H9 (cell line): ENCODE measurements around the gene CLEC18C. TPM values are rescaled to one million over a fixed set of nuclear protein-coding genes. Genes with fewer than 3 reads are reported as not detected.
"Not testable (repeated sequence)": the region's sequence is repeated elsewhere in the genome, so short reads cannot be mapped to it uniquely, and the experiment has no call there.

Experiments used
- DNase-seq: peaks from one replicate; pipeline ENCODE4 v3.0.0-alpha.2; 2017
- H2AFZ ChIP-seq: one replicate; pipeline ENCODE4 v1.6.1; 2013; ENCODE audit warnings: mild to moderate bottlenecking, low read length, control low read depth, moderate library complexity
- H2AK5ac ChIP-seq: 2 replicates; pipeline ENCODE4 v1.6.1; 2013; ENCODE audit warnings: low read length, control low read depth, mixed read lengths; ENCODE audit not compliant: insufficient read length
- H2BK120ac ChIP-seq: one replicate; pipeline ENCODE4 v1.6.1; 2013; ENCODE audit warnings: low read depth, mild to moderate bottlenecking, low read length, control low read depth, inconsistent platforms; ENCODE audit not compliant: poor library complexity, severe bottlenecking
- H2BK12ac ChIP-seq: 2 replicates; pipeline ENCODE4 v1.6.1; 2013; ENCODE audit warnings: low read length, control low read depth, mixed read lengths, low read depth; ENCODE audit not compliant: insufficient read length
- H2BK15ac ChIP-seq: 2 replicates; pipeline ENCODE4 v1.6.1; 2013; ENCODE audit warnings: low read depth, low read length, control low read depth
- H2BK20ac ChIP-seq: one replicate; pipeline ENCODE4 v1.6.1; 2013; ENCODE audit warnings: low read depth, mild to moderate bottlenecking, low read length, control low read depth, inconsistent platforms; ENCODE audit not compliant: poor library complexity, severe bottlenecking
- H2BK5ac ChIP-seq: 2 replicates; pipeline ENCODE4 v1.6.1; 2013; ENCODE audit warnings: low read length, control low read depth, mixed read lengths; ENCODE audit not compliant: insufficient read length
- H3K14ac ChIP-seq: 2 replicates; pipeline ENCODE4 v1.6.1; 2013; ENCODE audit warnings: low read length, control low read depth; ENCODE audit not compliant: insufficient read depth
- H3K18ac ChIP-seq: 2 replicates; pipeline ENCODE4 v1.6.1; 2013; ENCODE audit warnings: low read depth, mild to moderate bottlenecking, mixed read lengths, low read length, control low read depth; ENCODE audit not compliant: insufficient read length
- H3K23ac ChIP-seq: 2 replicates; pipeline ENCODE4 v1.6.1; 2013; ENCODE audit warnings: low read length, control low read depth, mixed read lengths, low read depth; ENCODE audit not compliant: insufficient read length
- H3K23me2 ChIP-seq: 2 replicates; pipeline ENCODE4 v1.6.1; 2013; ENCODE audit warnings: low read depth, mild to moderate bottlenecking, mixed read lengths, low read length, control low read depth; ENCODE audit not compliant: insufficient read length, poor library complexity, severe bottlenecking
- H3K27ac ChIP-seq: 2 replicates; pipeline ENCODE4 v1.5.1; 2013; ENCODE audit warnings: low read length, control low read depth, mixed read lengths, low read depth; ENCODE audit not compliant: insufficient read length
- H3K27me3 ChIP-seq: 2 replicates; pipeline ENCODE4 v1.6.1; 2013; ENCODE audit warnings: low read length, control low read depth, inconsistent platforms; ENCODE audit not compliant: insufficient read depth
- H3K4ac ChIP-seq: 2 replicates; pipeline ENCODE4 v1.6.1; 2013; ENCODE audit warnings: low read depth, mild to moderate bottlenecking, control low read depth, inconsistent platforms, low read length, moderate library complexity
- H3K4me1 ChIP-seq: 2 replicates; pipeline ENCODE4 v1.6.1; 2013; ENCODE audit warnings: low read length, control low read depth, inconsistent platforms; ENCODE audit not compliant: insufficient read depth
- H3K4me2 ChIP-seq: 2 replicates; pipeline ENCODE4 v1.6.1; 2013; ENCODE audit warnings: low read length, control low read depth, mixed read lengths; ENCODE audit not compliant: insufficient read length, insufficient read depth
- H3K56ac ChIP-seq: 2 replicates; pipeline ENCODE4 v1.6.1; 2013; ENCODE audit warnings: low read depth, mild to moderate bottlenecking, mixed read lengths, low read length, control low read depth; ENCODE audit not compliant: insufficient read length
- H3K79me1 ChIP-seq: 2 replicates; pipeline ENCODE4 v1.6.1; 2013; ENCODE audit warnings: low read depth, mild to moderate bottlenecking, moderate library complexity, low read length, control low read depth, inconsistent platforms; ENCODE audit not compliant: insufficient read depth, poor library complexity, severe bottlenecking
- H3K79me2 ChIP-seq: 2 replicates; pipeline ENCODE4 v1.6.1; 2013; ENCODE audit warnings: low read length, control low read depth, inconsistent platforms; ENCODE audit not compliant: insufficient read depth
- H3K9ac ChIP-seq: 2 replicates; pipeline ENCODE4 v1.6.1; 2013; ENCODE audit warnings: low read length, control low read depth, mixed read lengths; ENCODE audit not compliant: insufficient read length; ENCODE audit errors: extremely low read depth
- H3K9me3 ChIP-seq: one replicate; pipeline ENCODE4 v1.6.1; 2013; ENCODE audit warnings: low read depth, low read length, inconsistent platforms; ENCODE audit not compliant: control insufficient read depth
- H3T11ph ChIP-seq: one replicate; pipeline ENCODE4 v1.6.1; 2013; ENCODE audit warnings: mild to moderate bottlenecking, low read length, control low read depth, inconsistent platforms
- H4K20me1 ChIP-seq: one replicate; pipeline ENCODE4 v1.6.1; 2013; ENCODE audit not compliant: control insufficient read depth, insufficient read length, insufficient read depth
- H4K5ac ChIP-seq: 2 replicates; pipeline ENCODE4 v1.6.1; 2013; ENCODE audit warnings: low read depth, mild to moderate bottlenecking, mixed read lengths, low read length, control low read depth; ENCODE audit not compliant: insufficient read length
- H4K8ac ChIP-seq: replicated peaks from 2 replicates; pipeline ENCODE4 v1.6.1; 2013; ENCODE audit warnings: low read length, control low read depth, mixed read lengths, low read depth; ENCODE audit not compliant: insufficient read length
- H4K91ac ChIP-seq: 2 replicates; pipeline ENCODE4 v1.6.1; 2013; ENCODE audit warnings: low read depth, mild to moderate bottlenecking, moderate library complexity, mixed read lengths, low read length, control low read depth; ENCODE audit not compliant: insufficient read length
- H3K27ac Mint-ChIP-seq, 3 experiments: 2 replicates in 2 of 3; 3 replicates in 1 of 3; pipeline ENCODE4 v1.8.0; 2020 to 2021; ENCODE audit warnings: mixed read lengths in 3 of 3, mild to moderate bottlenecking in 1 of 3, moderate library complexity in 1 of 3
- H3K27me3 Mint-ChIP-seq: 2 replicates; pipeline ENCODE4 v1.8.0; 2021; ENCODE audit warnings: low read depth, mild to moderate bottlenecking, moderate library complexity, mixed read lengths
- H3K36me3 Mint-ChIP-seq, 3 experiments: 2 replicates in 2 of 3; 3 replicates in 1 of 3; pipeline ENCODE4 v1.8.0; 2020 to 2021; ENCODE audit warnings: low read depth in 3 of 3, mixed read lengths in 3 of 3; ENCODE audit not compliant: insufficient read depth in 1 of 3
- H3K4me1 Mint-ChIP-seq, 2 experiments: 2 replicates each; pipeline ENCODE4 v1.8.0; 2020; ENCODE audit warnings: mixed read lengths in 2 of 2
- H3K4me3 Mint-ChIP-seq, 2 experiments: 2 replicates in 1 of 2; 3 replicates in 1 of 2; pipeline ENCODE4 v1.8.0; 2020 to 2021; ENCODE audit warnings: mild to moderate bottlenecking in 2 of 2, mixed read lengths in 2 of 2, moderate library complexity in 1 of 2
- H3K9me3 Mint-ChIP-seq, 2 experiments: 2 replicates in 1 of 2; 3 replicates in 1 of 2; pipeline ENCODE4 v1.8.0; 2020; ENCODE audit warnings: mild to moderate bottlenecking in 2 of 2, mixed read lengths in 2 of 2, moderate library complexity in 1 of 2
- WGBS: extraction: QIAGEN DNeasy Blood & Tissue Kit; methylation state at CpG from one replicate; pipeline ENCODE4 v1.1.7; 2013; ENCODE audit warnings: missing lambda C conversion rate, low lambda C conversion rate, mixed read lengths; ENCODE audit not compliant: insufficient read length; ENCODE audit errors: extremely low coverage; 5-methylcytosine and 5-hydroxymethylcytosine counted together
- total RNA-seq: library from RNA; stranded (reverse); gene quantifications from 2 replicates; pipeline ENCODE4 v1.2.1, GENCODE V29; 2021

Gene CLEC18C
- total RNA-seq, 1 experiment from 2014 or later, result 0.11 TPM

DNA sequence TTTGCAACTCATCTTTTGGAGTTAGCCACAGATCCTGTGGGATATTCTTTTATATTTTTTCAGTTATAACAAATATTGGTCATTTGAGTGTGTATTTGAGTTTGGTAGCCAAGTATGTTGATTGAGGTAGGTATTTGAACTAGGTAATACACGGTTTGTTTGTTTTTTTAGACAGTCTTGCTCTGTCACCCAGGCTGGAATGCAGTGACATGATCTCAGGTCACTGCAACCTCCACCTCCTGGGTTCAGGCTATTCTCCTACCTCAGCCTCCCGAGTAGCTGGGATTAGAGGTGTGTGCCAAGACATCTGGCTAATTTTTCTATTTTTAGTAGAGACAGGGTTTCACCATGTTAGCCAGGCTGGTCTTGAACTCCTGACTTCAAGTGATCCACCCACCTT lies 37.0 kb upstream of the CLEC18C start:
- not testable (repeated sequence) for H3T11ph ChIP-seq, H3K27me3 ChIP-seq, H3K4me1 Mint-ChIP-seq, H2BK5ac ChIP-seq, H3K9ac ChIP-seq, H3K18ac ChIP-seq, H3K79me2 ChIP-seq, H3K27ac Mint-ChIP-seq, H3K4me1 ChIP-seq, H3K14ac ChIP-seq, H3K9me3 ChIP-seq, H4K5ac ChIP-seq, H2BK12ac ChIP-seq, H3K9me3 Mint-ChIP-seq, H3K4me2 ChIP-seq, H2AK5ac ChIP-seq, H3K4me3 Mint-ChIP-seq, DNase-seq, H2BK15ac ChIP-seq, H2BK120ac ChIP-seq, H2BK20ac ChIP-seq, H4K8ac ChIP-seq, H2AFZ ChIP-seq, H3K79me1 ChIP-seq, H3K27ac ChIP-seq, H3K27me3 Mint-ChIP-seq, H3K4ac ChIP-seq, H3K23me2 ChIP-seq, H4K91ac ChIP-seq, H3K56ac ChIP-seq, H4K20me1 ChIP-seq, H3K23ac ChIP-seq
- H3K36me3 Mint-ChIP-seq, result peaks cover 33 to 83% (median 68%) of the 10 kb centered on the region in 3 experiments; a peak in 6 of 7 replicates
- WGBS, result no CpG with 5 or more reads among the region's 2 CpGs

DNA sequence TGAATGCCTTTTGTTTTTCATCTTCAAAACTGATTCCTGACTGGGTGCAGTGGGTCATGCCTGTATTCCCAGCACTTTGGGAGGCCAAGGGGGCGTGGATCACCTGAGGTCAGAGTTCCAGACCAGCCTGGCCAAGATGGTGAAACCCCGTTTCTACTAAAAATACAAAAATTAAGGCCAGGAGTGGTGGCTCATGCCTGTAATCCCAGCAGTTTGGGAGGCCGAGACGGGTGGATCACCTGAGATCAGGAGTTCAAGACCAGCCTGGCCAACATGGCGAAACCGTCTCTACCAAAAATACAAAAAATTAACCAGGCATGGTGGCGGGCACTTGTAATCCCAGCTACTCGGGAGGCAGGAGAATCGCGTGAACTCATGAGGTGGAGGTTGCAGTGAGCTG lies 30.8 kb upstream of the CLEC18C start:
- not testable (repeated sequence) for H4K5ac ChIP-seq, H3K79me1 ChIP-seq, H3K56ac ChIP-seq, H3K23me2 ChIP-seq, H3K23ac ChIP-seq, H3K9me3 Mint-ChIP-seq, H3K4ac ChIP-seq, H2AK5ac ChIP-seq, H3K18ac ChIP-seq, H3K27ac Mint-ChIP-seq, H3T11ph ChIP-seq, H4K20me1 ChIP-seq, H3K4me1 ChIP-seq, H2AFZ ChIP-seq, H3K27me3 ChIP-seq, H3K4me3 Mint-ChIP-seq, H3K14ac ChIP-seq, DNase-seq, H2BK5ac ChIP-seq, H4K8ac ChIP-seq, H3K79me2 ChIP-seq, H3K4me2 ChIP-seq, H4K91ac ChIP-seq, H3K9ac ChIP-seq, H3K27ac ChIP-seq, H2BK15ac ChIP-seq, H2BK120ac ChIP-seq, H3K27me3 Mint-ChIP-seq, H3K9me3 ChIP-seq, H2BK12ac ChIP-seq, H3K4me1 Mint-ChIP-seq, H2BK20ac ChIP-seq
- no CpG with 5 or more reads among the region's 10 CpGs for WGBS
- peaks cover 31 to 67% (median 55%) of the 10 kb centered on the region in 3 experiments for H3K36me3 Mint-ChIP-seq
